NCI-H2227 (cell line): Measurements from ENCODE around the gene ARHGDIB.

Source experiments
- DNase-seq: peaks from one replicate; lab custom pipeline; 2025; ENCODE audit not compliant: unreplicated experiment; lab: John Stamatoyannopoulos, UW

ARHGDIB gene

GRCh38 chr12:14901228-14901562, 60.2 kb downstream of the ARHGDIB start:
- DNase-seq, result no peak

- DNase-seq, result no peak
Measured at GRCh38 chr12:14900521-14901227, 60.7 kb downstream of the ARHGDIB start.

- DNase-seq, result no peak
Measured at GRCh38 chr12:14896521-14897169, 64.8 kb downstream of the ARHGDIB start.

GRCh38 chr12:14893506-14894250, 67.7 kb downstream of the ARHGDIB start:
- no peak for DNase-seq

GRCh38 chr12:14892726-14893505, 68.5 kb downstream of the ARHGDIB start:
- DNase-seq, result no peak
